Kidney (tissue), 14 donors: ENCODE measurements around the gene NOX1. TPM values are rescaled to one million over a fixed set of nuclear protein-coding genes. Genes with fewer than 3 reads are reported as not detected.
A peak's percentile ranks its signal among the peaks of the same experiment; 100 is the strongest.

Experiments
- DNase-seq, 5 donors: peaks; one replicate each; pipeline ENCODE4 v3.0.0-alpha.2; 2013 to 2020
- FAIRE-seq: peaks from 2 replicates; lab custom pipeline; 2012; peaks lifted over from hg19 to GRCh38; lab: Jason Lieb, UNC
- H3K27ac ChIP-seq, 2 donors: one replicate each; pipeline ENCODE4 v1.7.0; 2013; ENCODE audit warnings: low read depth in 2 of 2, low read length in 2 of 2, inconsistent platforms in 1 of 2
- H3K27me3 ChIP-seq: one replicate; pipeline ENCODE4 v1.7.1; 2013; ENCODE audit warnings: low read length, inconsistent platforms; ENCODE audit not compliant: control insufficient read depth, insufficient read depth
- H3K36me3 ChIP-seq, 3 donors: one replicate each; pipeline versions ENCODE4 v1.7.0 to v1.7.1; 2013; ENCODE audit warnings: low read length in 3 of 3, control low read depth in 1 of 3, inconsistent platforms in 1 of 3; ENCODE audit not compliant: insufficient read depth in 3 of 3, control insufficient read depth in 2 of 3
- H3K4me1 ChIP-seq, 3 donors: one replicate each; pipeline versions ENCODE4 v1.7.0 to v1.7.1; 2013; ENCODE audit warnings: low read length in 3 of 3, inconsistent platforms in 1 of 3, low read depth in 1 of 3; ENCODE audit not compliant: control insufficient read depth in 2 of 3, insufficient read depth in 2 of 3
- H3K4me3 ChIP-seq, 3 donors: one replicate each; pipeline versions ENCODE4 v1.7.0 to v1.8.1; 2013; ENCODE audit warnings: low read length in 3 of 3, control low read depth in 1 of 3, inconsistent platforms in 1 of 3
- H3K9ac ChIP-seq, 3 donors: one replicate each; pipeline versions ENCODE4 v1.7.0 to v1.7.1; 2013; ENCODE audit warnings: low read length in 3 of 3, control low read depth in 1 of 3, inconsistent platforms in 1 of 3
- H3K9me3 ChIP-seq, 3 donors: one replicate each; pipeline versions ENCODE4 v1.7.0 to v1.7.1; 2013; ENCODE audit warnings: low read length in 3 of 3, control low read depth in 1 of 3, inconsistent platforms in 1 of 3; ENCODE audit not compliant: control insufficient read depth in 2 of 3, insufficient read depth in 1 of 3
- intact Hi-C: fragments of 100-400 bp; cut with DNase I; formaldehyde crosslinking; loops from one replicate; pipeline ENCODE4 v1.11.1; 2022
- polyA plus RNA-seq: library from polyadenylated mRNA; stranded (reverse); fragments of 350-450 nt; fragmentation: Illumina TruSeq; extraction: RNeasy Lipid Tissue Mini Kit (QIAGEN cat#74804); gene quantifications from one replicate; pipeline ENCODE4 v1.2.3, GENCODE V29; 2014; ENCODE audit warnings: low read depth, low replicate concordance; ENCODE audit not compliant: insufficient read depth
- total RNA-seq: library from RNA; stranded (reverse); fragmentation: NEBNext Ultra II Directional; extraction: Animal tissue kit (Norgen Biotek cat#: 25700); gene quantifications from one replicate; pipeline ENCODE4 v1.2.1, GENCODE V29; 2021
- TF ChIP-seq, protein P1 (sequence below): IDR thresholded peaks from 3 replicates; pipeline ENCODE4 v1.5.1; 2012; ENCODE audit warnings: mild to moderate bottlenecking, moderate library complexity, borderline replicate concordance; ENCODE audit not compliant: insufficient read depth; ENCODE audit errors: extremely low read depth
- donor health status: control.
- donor health status: control.
- donor health status: control.
- donor health status: control.
- donor health status: control.
- donor health status: DM: yes; HTN: yes; CAD: no.
- donor health status: Normal renal cell carcinoma (clear cell type).

Gene NOX1
- total and polyA plus RNA-seq, 2 donors from 2014 or later, result not detected

DNA sequence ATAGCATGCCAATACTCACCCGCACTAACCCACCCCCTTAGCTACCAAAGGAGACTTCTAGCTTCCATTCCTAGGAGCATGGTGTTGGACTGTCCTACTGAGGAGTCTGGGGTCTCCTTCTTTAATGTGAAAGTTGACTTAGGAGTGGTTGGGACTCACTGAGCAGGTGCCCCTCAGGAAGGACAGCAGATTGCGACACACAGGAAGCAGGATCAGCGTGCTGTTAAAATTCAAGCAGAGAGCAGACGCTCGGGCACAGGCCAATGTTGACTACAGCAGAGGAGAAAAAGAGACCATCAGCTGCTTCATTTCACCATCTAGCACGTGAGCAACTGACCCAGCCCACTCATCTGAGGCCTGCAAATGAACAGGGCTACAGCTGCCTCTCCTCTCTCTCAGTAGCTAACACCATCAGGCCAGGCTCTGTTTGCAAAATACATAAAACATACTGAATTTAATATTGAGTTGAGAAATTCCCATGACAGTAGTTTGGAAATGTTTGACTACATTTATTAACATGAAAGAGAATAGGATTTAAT, 10.8 kb downstream of the NOX1 start:
- no peak overlapping the region for H3K4me3 ChIP-seq
- H3K9me3 ChIP-seq, result no peaks in the 10 kb centered on the region
- H3K27me3 ChIP-seq, result no peaks in the 10 kb centered on the region
- H3K36me3 ChIP-seq, result no peaks in the 10 kb centered on the region
- intact Hi-C loops, result no loop called here
- TF ChIP-seq, protein P1, sequence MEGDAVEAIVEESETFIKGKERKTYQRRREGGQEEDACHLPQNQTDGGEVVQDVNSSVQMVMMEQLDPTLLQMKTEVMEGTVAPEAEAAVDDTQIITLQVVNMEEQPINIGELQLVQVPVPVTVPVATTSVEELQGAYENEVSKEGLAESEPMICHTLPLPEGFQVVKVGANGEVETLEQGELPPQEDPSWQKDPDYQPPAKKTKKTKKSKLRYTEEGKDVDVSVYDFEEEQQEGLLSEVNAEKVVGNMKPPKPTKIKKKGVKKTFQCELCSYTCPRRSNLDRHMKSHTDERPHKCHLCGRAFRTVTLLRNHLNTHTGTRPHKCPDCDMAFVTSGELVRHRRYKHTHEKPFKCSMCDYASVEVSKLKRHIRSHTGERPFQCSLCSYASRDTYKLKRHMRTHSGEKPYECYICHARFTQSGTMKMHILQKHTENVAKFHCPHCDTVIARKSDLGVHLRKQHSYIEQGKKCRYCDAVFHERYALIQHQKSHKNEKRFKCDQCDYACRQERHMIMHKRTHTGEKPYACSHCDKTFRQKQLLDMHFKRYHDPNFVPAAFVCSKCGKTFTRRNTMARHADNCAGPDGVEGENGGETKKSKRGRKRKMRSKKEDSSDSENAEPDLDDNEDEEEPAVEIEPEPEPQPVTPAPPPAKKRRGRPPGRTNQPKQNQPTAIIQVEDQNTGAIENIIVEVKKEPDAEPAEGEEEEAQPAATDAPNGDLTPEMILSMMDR, result no peak
- no peak overlapping the region for H3K27ac ChIP-seq
- peak in 3 of 5 donors; percentile 14 to 66 (median 16) for DNase-seq
- no peak overlapping the region for H3K9ac ChIP-seq
- no peak for FAIRE-seq
- no peaks in the 10 kb centered on the region for H3K4me1 ChIP-seq

DNA sequence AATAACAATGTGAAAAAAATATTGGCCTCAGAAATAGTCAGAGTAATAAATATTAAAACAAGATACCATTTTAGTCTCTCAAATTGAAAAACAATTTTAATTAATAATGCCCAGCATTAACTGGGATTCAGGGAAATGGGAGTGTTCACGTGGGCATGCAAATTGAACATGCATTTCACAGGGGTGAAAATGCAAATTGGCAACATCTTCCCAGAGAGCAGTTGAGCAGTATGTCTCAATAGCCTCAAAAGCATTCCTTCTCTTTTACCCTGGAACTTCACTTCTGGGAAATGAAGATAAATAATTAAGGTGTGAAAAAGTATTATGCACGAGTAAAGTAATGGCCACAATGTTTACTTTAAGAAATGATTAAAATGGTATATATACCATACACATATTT, 21.3 kb downstream of the NOX1 start:
- no peak for FAIRE-seq

DNA sequence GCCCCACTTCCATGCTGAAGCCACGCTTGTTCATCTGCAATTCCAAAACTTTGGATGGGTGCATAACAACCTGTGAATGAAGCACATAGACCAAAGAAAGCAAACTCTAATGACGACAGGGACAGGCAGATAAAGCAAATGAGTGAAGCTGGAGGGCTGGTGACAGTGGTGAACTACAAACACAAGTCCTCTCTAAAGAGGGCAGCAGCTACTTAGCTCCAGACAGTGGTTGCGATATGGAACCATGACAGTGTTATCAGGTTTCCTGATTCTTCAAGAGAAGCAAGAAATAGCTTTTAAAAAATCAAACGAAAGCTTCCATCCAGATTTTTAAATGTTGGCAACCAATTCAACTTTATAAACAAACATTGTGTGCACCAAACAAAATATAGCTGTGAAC, 23.8 kb downstream of the NOX1 start:
- Histone ChIP-seq H3K36me3 (no peaks in the 10 kb centered on the region), H3K9ac (no peak overlapping the region), H3K27ac (no peak overlapping the region), H3K9me3 (no peaks in the 10 kb centered on the region), H3K4me3 (no peak overlapping the region), H3K4me1 (no peaks in the 10 kb centered on the region), H3K27me3 (no peaks in the 10 kb centered on the region)
- TF ChIP-seq, protein P1, result no peak
- FAIRE-seq, result no peak
- DNase-seq, result no peak
- intact Hi-C loops, result no loop called here

More for the DNA sequence above, 21.3 kb downstream of the NOX1 start:
- H3K27me3 ChIP-seq, result no peaks in the 10 kb centered on the region
- H3K27ac ChIP-seq, result no peak overlapping the region
- H3K36me3 ChIP-seq, result no peaks in the 10 kb centered on the region
- no peak overlapping the region for H3K9ac ChIP-seq
- H3K9me3 ChIP-seq, result no peaks in the 10 kb centered on the region
- no peak overlapping the region for H3K4me3 ChIP-seq
- H3K4me1 ChIP-seq, result no peaks in the 10 kb centered on the region
- DNase-seq, result no peak
- intact Hi-C loops, result no loop called here
- TF ChIP-seq, protein P1, result no peak
